ENCODE measurements around the gene TVP23C. TPM values are rescaled to one million over a fixed set of nuclear protein-coding genes. Genes with fewer than 3 reads are reported as not detected.
"Not testable (repeated sequence)": the region's sequence is repeated elsewhere in the genome, so short reads cannot be mapped to it uniquely, and the experiment has no call there.

The TVP23C gene
- total RNA-seq, 1 donor from 2014 or later, result 4.8 TPM

GRCh38 chr17:15526292-15527218, 36.7 kb downstream of the TVP23C start:
- H3K4me3 ChIP-seq; H3K27ac ChIP-seq (replicated peaks); H3K4me1 ChIP-seq; H3K27me3 ChIP-seq (ENCODE audit: low read depth); H3K9me3 ChIP-seq (replicated peaks); intact Hi-C loops (cut with micrococcal nuclease); DNase-seq; H3K36me3 ChIP-seq: not testable (repeated sequence)
- peak; percentile 77 for TF ChIP-seq CTCF (IDR thresholded peaks at IDR 0.05; ENCODE audit: borderline replicate concordance)

- H3K27ac ChIP-seq (replicated peaks); H3K27me3 ChIP-seq (ENCODE audit: low read depth); H3K4me3 ChIP-seq; DNase-seq; H3K36me3 ChIP-seq; H3K4me1 ChIP-seq; intact Hi-C loops (cut with micrococcal nuclease); H3K9me3 ChIP-seq (replicated peaks): not testable (repeated sequence)
Measured at GRCh38 chr17:15524990-15525985, 38.0 kb downstream of the TVP23C start.

GRCh38 chr17:15516150-15516549, 47.1 kb downstream of the TVP23C start:
- no peak for DNase-seq
- TF ChIP-seq CTCF (IDR thresholded peaks at IDR 0.05; ENCODE audit: borderline replicate concordance), result no peak
- Histone ChIP-seq H3K27me3 (ENCODE audit: low read depth) (no peaks in the 10 kb centered on the region), H3K4me1 (peaks cover 12% of the 10 kb centered on the region), H3K4me3 (no peak overlapping the region), H3K36me3 (peaks cover 14% of the 10 kb centered on the region), H3K9me3 (replicated peaks) (no peaks in the 10 kb centered on the region), H3K27ac (replicated peaks) (no peak overlapping the region)
- intact Hi-C loops (cut with micrococcal nuclease), result no loop called here

- intact Hi-C loops (cut with micrococcal nuclease), result no loop called here
- Histone ChIP-seq H3K27ac (replicated peaks) (no peak overlapping the region), H3K27me3 (ENCODE audit: low read depth) (no peaks in the 10 kb centered on the region), H3K36me3 (peaks cover 12% of the 10 kb centered on the region), H3K4me1 (peaks cover 17% of the 10 kb centered on the region), H3K9me3 (replicated peaks) (no peaks in the 10 kb centered on the region), H3K4me3 (no peak overlapping the region)
- TF ChIP-seq CTCF (IDR thresholded peaks at IDR 0.05; ENCODE audit: borderline replicate concordance), result no peak
- DNase-seq, result no peak
Measured at GRCh38 chr17:15514469-15514868, 48.8 kb downstream of the TVP23C start.

- intact Hi-C loops (cut with micrococcal nuclease), result no loop called here
- no peak for TF ChIP-seq CTCF (IDR thresholded peaks at IDR 0.05; ENCODE audit: borderline replicate concordance)
- Histone ChIP-seq H3K4me3 (no peak overlapping the region), H3K27ac (replicated peaks) (peak overlapping the region; percentile 22), H3K4me1 (peaks cover 22% of the 10 kb centered on the region), H3K27me3 (ENCODE audit: low read depth) (no peaks in the 10 kb centered on the region), H3K36me3 (peaks cover 12% of the 10 kb centered on the region), H3K9me3 (replicated peaks) (no peaks in the 10 kb centered on the region)
- no peak for DNase-seq
Measured at GRCh38 chr17:15513856-15514459, 49.3 kb downstream of the TVP23C start.

All from left ventricle myocardium inferior (tissue), 1 donor.